Measurements from ENCODE around the gene KCNJ12.
"Not testable (repeated sequence)": the region's sequence is repeated elsewhere in the genome, so short reads cannot be mapped to it uniquely, and the experiment has no call there.

Gene KCNJ12

DNA sequence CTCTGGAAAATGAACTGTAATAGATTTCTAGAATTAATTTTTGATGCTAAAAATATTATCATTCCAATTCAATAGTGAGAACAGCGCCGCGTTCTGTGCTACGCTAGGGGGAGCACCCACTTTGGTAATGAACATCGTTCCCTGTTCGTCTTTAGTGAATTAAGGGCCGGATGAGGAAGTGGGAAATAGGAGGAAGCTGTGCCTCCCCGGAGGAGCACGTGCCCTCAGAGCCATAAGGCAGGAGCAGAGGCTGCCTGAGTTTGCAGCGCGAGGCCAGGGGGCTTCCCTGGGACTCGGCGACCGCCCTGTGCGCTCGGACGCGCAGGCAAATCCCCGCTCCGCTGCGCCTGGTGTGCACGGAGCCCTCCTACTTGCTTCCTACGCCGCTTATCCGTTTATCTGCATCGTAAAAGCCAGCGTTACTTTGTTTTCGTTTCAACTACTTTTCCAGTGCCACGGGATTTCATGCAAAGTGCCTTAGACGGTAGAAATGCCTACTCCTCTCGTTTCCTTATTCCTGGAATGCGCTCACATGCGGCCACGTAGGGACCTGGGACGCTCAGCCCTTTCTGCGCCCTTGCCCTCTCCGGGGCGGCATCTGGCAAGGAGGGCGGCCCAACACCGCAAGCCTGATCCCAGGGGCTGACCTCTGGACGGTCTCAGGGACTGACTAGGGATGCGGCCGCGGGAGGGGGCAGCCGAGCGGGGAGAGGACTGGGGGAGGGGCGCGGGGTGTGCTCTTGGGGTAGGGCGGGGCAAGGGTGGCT, 76.4 kb downstream of the KCNJ12 start:
- no peak overlapping the region for H3K4me3 ChIP-seq (replicated peaks; ENCODE audit: low read depth, low read length)
- DNase-seq (ENCODE audit: extremely low read depth, low read depth): peak; percentile 43
- TF ChIP-seq, protein P1, sequence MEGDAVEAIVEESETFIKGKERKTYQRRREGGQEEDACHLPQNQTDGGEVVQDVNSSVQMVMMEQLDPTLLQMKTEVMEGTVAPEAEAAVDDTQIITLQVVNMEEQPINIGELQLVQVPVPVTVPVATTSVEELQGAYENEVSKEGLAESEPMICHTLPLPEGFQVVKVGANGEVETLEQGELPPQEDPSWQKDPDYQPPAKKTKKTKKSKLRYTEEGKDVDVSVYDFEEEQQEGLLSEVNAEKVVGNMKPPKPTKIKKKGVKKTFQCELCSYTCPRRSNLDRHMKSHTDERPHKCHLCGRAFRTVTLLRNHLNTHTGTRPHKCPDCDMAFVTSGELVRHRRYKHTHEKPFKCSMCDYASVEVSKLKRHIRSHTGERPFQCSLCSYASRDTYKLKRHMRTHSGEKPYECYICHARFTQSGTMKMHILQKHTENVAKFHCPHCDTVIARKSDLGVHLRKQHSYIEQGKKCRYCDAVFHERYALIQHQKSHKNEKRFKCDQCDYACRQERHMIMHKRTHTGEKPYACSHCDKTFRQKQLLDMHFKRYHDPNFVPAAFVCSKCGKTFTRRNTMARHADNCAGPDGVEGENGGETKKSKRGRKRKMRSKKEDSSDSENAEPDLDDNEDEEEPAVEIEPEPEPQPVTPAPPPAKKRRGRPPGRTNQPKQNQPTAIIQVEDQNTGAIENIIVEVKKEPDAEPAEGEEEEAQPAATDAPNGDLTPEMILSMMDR (IDR thresholded peaks at IDR 0.05; ENCODE audit: low read depth, low read length, missing control alignments): peak; percentile 76

DNA sequence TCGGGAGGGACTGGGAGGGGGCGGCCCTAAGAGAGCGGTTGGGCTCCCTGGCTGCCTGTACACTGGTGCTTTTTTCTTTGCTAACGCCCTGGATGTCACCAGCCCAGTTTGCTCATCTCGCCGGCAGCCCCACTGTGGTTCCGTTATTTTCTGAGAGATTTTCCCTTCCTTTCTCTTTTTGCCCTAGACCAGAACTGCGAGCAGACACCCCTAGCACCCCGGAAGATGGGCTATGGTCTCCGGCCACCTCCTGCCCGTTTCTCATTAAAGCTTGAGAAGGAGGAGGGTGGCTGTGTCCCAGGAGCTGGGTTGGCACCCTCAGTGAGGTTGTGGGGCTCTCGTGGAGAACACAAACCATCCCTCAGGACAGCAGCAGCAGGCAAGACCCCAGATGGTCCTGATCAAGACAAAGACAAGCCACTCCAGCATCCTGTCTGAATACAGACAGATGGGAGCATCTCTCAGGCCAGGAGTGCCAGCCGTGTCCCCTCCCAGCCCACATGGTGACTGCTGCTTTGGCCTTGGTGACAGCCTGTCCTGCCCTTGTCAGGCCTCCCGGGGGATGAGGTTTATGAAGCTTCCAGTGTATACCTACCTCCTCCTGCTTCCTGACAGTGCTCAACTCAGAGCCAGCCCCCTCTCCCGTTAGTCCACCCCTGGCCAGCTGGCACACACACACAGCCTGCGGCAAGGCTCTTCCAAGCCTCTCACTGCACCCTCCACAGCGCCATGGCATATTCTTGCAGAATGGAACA, 77.2 kb downstream of the KCNJ12 start:
- H3K4me3 ChIP-seq (replicated peaks; ENCODE audit: low read depth, low read length): no peak overlapping the region
- DNase-seq (ENCODE audit: extremely low read depth, low read depth): no peak
- TF ChIP-seq, protein P1 (IDR thresholded peaks at IDR 0.05; ENCODE audit: low read depth, low read length, missing control alignments): no peak

DNA sequence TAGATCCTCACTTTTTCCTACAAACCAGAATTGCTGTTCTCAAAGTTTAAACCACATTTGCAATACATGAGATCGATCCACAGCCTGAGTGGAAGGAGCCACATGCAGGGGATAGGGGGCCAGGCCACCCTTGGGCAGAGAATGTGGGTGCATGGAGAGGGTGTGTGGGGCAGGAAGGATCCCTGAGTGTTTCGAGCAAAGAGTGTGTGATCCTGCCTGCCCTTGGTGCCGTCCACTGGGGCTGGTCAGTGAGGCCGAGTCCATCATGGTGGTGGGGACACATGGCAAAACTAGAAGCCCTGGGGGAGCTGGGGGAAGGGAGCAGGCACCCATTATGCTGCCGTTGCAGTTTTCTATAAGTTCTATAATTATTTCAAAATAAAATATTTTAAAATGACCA, 77.8 kb downstream of the KCNJ12 start:
- not testable (repeated sequence) for H3K4me3 ChIP-seq (replicated peaks; ENCODE audit: low read depth, low read length); DNase-seq (ENCODE audit: extremely low read depth, low read depth)

DNA sequence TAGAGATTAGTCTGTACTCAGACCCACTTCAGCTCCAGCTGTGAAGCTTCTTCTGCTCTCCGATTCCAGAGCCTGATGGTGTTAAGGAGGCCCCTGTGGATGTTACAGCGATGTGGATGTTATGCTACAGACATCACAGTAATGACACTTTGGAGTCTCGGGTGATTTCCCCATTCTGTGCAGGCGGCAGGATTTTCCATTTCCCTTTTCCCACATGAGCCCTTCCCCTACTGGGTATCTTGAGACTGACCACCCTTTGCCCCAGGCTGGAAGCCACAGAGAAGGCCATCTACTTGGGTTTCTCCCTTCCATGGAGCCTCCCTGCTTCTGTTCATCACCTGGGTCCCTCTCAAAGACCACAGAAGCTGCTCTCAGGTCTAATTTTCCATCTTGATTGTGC, 78.3 kb downstream of the KCNJ12 start:
- DNase-seq (ENCODE audit: extremely low read depth, low read depth): no peak
- TF ChIP-seq, protein P1 (IDR thresholded peaks at IDR 0.05; ENCODE audit: low read depth, low read length, missing control alignments): no peak
- no peak overlapping the region for H3K4me3 ChIP-seq (replicated peaks; ENCODE audit: low read depth, low read length)

GRCh38 chr17:21455761-21456160, 79.6 kb downstream of the KCNJ12 start:
- H3K4me3 ChIP-seq (replicated peaks; ENCODE audit: low read depth, low read length): no peak overlapping the region
- DNase-seq (ENCODE audit: extremely low read depth, low read depth): no peak
- TF ChIP-seq, protein P1 (IDR thresholded peaks at IDR 0.05; ENCODE audit: low read depth, low read length, missing control alignments): no peak

DNA sequence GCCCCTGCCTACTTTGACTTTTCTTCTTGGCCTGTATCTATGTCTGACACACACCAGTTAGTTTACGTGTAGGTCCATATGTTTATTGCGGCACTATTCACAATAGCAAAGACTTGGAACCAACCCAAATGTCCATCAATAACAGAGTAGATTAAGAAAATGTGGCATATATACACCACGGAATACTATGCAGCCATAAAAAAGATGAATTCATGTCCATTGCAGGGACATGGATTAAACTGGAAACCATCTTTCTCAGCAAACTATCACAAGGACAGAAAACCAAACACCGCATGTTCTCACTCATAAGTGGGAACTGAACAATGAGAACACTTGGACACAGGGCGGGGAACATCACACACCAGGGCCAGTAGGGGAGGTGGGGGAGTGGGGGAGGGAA, 80.3 kb downstream of the KCNJ12 start:
- H3K4me3 ChIP-seq (replicated peaks; ENCODE audit: low read depth, low read length); DNase-seq (ENCODE audit: extremely low read depth, low read depth): not testable (repeated sequence)

DNA sequence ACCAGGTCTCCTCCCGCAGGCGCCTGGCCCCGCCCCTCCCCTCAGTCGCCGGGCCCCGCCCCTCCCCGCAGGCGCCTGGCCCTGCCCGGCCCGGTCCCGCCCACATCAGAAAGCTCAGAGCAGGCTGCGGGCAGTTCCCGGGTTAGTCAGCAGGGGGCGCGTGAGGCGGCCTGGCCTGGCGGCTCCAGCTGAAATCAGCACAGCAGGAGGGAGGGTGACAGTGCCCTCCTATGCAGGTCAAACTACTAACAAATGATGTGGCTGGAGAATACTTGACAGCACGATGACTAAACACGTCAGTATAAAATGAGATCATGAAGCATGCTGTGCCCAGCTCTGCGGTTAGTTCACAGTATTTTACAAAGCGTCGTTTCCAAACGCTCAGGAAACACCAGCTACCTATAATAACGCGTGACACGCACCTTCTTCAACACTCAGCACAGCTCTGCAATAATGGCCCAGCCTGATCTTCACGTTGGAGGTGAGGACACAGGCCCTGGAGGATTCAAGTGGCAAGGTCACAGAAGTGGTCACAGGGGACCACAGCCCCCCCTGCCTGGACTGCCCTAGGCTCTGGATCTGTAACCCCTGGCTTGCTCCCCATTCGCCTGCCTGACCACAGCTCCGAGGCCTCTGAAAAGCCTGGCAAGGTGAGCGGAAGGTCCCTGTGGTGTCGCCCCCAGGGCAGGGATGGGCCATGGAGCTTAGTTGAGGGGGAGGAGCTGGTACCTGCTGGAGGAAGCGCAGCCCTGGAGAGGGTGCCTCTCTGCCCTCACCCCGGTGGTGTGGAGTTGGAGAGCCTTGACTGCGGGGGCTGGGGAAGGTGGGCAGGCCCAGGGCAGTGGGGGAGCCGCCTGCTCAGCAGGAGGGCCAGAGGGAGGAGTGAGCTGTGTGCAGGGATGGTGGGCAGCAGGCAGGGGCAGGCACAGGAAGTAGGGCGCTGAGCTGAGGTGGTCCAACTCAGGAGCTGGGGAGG, 81.2 kb downstream of the KCNJ12 start:
- DNase-seq (ENCODE audit: extremely low read depth, low read depth): peak; percentile 61
- TF ChIP-seq, protein P1 (IDR thresholded peaks at IDR 0.05; ENCODE audit: low read depth, low read length, missing control alignments): peak; percentile 89
- no peak overlapping the region for H3K4me3 ChIP-seq (replicated peaks; ENCODE audit: low read depth, low read length)

Measured in HFF-Myc (cell line).